Measurements from ENCODE around the gene SYCE3.

Gene SYCE3

GRCh38 chr22:50599816-50600455, 37.2 kb upstream of the SYCE3 start:
- DNase-seq, result no peak

GRCh38 chr22:50597097-50597496, 34.4 kb upstream of the SYCE3 start:
- no peak for DNase-seq

GRCh38 chr22:50595189-50595588, 32.5 kb upstream of the SYCE3 start:
- no peak for DNase-seq

DNA sequence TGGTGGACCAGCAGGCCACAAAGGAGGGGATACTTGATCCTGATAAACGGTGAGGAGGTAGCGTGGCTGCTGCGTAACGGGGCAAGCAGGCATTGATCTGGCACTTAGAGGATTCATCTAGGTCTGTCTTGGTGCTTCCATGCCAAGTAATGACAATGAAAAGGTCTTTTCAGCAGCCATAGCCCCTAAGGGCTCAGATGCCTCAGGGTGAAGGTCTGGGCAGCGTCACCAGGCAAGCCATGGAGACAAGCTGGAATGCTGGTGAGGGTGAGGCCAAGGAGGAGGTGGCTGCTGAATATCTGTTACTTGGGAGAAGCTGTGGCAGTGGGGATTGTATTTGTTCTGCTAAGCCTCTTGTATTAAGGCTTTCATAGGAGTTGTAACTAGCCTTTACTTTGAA, 24.7 kb upstream of the SYCE3 start:
- no peak for DNase-seq

DNA sequence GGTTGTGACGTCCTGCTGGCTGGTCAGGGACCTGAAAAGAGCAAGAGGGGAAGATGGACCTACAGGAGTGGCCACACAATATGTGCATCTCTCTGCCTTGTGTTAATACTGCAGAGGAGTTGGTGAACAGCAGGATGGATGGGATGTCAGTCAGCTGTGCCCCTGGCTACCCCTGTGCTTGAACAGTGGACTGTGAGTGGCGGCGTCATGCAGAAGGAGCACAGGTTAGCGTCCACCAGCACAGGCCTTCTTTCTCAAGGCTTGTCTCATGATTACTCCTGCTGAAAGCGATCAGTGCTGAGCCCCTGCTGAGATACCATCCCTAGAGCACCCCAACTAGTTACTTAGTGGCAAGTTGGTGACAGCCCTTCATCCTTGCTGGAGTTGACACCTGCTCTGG, 23.7 kb upstream of the SYCE3 start:
- DNase-seq, result no peak

DNA sequence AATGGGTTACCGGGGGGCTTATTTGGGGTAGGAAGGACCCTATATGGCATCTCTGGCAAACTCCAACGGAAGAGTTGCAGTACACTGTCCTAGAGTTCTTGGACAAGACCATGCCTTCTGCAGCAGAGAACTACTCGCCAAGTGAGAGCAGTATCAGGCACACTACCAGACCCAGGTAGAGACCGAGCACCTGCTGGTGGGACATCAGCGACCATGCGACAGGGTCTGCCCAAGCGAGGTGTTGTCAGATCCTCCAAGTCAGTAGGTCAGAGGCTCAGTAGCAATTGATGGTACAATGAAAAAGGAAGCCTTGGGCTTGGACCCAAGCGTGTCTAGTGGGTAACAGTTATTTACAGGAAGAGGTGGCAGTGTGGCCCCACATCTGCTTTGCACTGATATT, 23.1 kb upstream of the SYCE3 start:
- DNase-seq, result no peak

- DNase-seq, result no peak
Observed at GRCh38 chr22:50585238-50585637, 22.5 kb upstream of the SYCE3 start.

- no peak for DNase-seq
Observed at GRCh38 chr22:50584106-50585096, 21.7 kb upstream of the SYCE3 start.

GRCh38 chr22:50583294-50583861, 20.7 kb upstream of the SYCE3 start:
- DNase-seq, result no peak

GRCh38 chr22:50582493-50583293, 20.0 kb upstream of the SYCE3 start, which contains the start of gene CHKB:
Gene CHKB (minus strand): TSS chr22:50582849. CDS start chr22:50582781, 68 bp downstream.
- peak; percentile 70 for DNase-seq

DNA sequence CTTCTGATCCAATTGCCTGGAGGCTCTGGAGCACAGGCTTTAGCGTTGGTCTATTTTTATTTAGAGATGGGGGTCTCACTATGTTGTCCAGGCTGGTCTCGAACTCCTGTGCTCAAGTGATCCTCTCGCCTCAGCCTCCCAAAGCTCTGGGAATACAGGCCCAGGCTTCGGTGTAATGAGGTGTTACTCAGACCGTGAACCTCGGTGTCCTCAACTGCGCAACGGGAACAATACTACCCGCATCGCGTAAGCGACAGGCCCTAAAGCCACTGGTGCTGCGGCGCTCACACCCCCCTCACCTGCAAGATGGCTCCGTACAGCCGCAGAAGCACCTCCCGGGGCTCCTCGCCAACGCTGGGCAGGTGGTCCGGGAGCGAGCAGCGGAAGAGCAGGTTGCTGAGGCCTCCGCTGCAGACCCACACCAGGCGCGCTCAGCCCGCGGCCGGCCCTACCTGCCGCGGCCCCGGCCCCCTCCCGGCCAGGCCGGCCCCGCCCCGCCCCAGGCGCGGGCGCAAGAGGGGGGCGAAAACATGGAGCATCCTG, 19.3 kb upstream of the SYCE3 start:
- DNase-seq, result no peak

- DNase-seq, result no peak
Observed at GRCh38 chr22:50581031-50581949, 18.6 kb upstream of the SYCE3 start.

GRCh38 chr22:50579752-50580151, 17.0 kb upstream of the SYCE3 start:
- no peak for DNase-seq

DNA sequence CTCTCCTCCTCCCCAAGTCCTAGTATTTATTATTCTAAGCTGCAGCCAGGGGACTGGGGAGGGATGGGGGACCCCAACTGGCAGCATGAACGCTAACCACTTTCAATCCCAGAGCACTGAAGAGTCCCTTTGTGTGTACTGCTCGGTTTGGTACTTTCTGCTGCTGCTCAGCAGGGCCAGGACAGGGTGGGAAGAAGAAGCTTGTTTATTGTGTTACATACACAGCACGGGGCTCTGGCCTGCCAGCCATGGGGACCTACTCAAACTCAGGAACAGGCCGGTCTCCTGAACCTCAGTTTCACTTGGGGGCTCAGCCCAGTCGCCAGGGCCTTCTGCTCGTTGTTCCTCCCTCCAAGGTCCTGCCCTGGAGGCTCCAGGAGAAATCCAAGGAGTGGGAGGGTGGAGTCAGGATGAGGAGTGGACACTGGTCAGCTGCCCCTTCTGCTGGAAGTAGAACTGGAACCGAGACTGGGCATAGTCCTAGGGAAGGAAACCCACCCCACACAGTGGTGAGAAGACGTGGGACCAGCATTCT, 16.1 kb upstream of the SYCE3 start:
- DNase-seq, result no peak

- no peak for DNase-seq
Observed at GRCh38 chr22:50577987-50578775, 15.5 kb upstream of the SYCE3 start, which contains the start of gene CPT1B. Gene CPT1B (minus strand): TSS chr22:50578427. CDS start chr22:50577915, 512 bp downstream.

DNA sequence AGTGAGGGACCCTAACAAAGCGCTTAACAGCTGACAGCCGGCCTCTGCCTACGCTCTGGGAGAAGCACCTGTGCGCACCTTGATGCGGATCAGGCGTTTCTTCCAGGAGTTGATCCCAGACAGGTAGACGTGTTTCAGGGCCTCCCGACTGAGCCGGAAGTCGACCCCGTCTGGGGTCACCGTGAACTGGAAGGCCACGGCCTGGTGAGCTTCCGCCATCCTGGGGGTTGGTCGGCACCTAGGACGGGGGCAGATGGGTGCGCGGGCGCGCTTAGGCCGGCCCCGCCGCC, 14.9 kb upstream of the SYCE3 start:
- DNase-seq, result no peak

DNA sequence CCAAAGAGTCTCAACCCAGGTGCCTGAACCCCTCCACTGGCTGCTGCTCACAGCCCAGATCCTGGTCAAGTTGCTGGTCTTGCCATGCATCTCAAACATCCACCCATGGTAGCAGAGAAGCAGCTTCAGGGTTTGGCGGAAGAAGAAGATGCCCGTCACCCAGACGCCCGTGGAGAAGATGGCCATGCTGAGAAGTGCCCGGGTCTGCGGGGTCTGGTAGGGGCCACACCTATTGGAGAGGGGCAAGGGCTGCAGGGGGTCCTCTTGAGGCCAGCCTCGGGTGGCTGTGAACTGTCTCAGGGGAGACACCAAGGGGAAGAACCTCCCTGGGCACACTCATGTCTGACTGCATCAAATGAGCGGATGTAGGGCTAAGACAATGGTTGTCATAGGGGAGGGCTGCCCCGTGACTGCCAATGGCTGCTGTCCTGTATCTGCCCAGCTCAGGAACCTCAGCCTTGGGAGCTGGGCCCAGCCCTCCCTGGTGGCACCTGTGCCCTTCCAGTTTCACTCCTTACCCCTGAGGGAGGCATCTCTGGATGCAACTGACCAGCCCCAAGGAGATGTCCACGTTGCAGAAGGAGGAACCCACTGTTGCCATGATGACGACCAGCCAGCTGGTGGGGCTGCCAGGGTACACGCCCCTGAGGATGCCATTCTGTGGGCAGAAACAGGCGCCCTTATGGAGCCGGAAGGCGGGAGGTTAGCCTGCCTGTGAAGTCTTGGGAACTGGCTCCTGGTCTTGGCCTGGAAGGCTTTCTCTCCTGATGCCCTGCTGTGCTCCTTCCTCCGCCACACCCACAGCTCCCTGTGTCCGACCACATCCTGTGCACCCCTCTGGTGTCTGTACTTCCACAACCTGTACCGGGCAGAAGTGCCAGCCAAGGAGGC, 14.3 kb upstream of the SYCE3 start:
- DNase-seq, result no peak

- DNase-seq, result no peak
Observed at GRCh38 chr22:50576070-50576469, 13.4 kb upstream of the SYCE3 start.

GRCh38 chr22:50575426-50575941, 12.8 kb upstream of the SYCE3 start:
- DNase-seq, result no peak

Measured in cortex of kidney (tissue), 1 donor.